GM12878 (cell line): ENCODE measurements around the gene PEAR1. TPM values are rescaled to one million over a fixed set of nuclear protein-coding genes. Genes with fewer than 3 reads are reported as not detected.

ENCODE experiments used
- ATAC-seq: fragments of 200-7000 bp; cut with Tn5 transposase; 3 replicates; pipeline ENCODE4 v1.9.1; 2020; ENCODE audit warnings: mild to moderate bottlenecking, moderate library complexity
- BruUV-seq: library from RNA; stranded (reverse); fragments of 400-500 nt; replicated peaks from 2 replicates; lab custom pipeline; 2021; lab: Mats Ljungman, UMichigan
- CTCF ChIA-PET: fragments of 300-600 bp; sonication (Branson Sonifier 250); formaldehyde crosslinking; extraction: SDS; loops from one replicate; lab custom pipeline; 2021; ENCODE audit warnings: inconsistent platforms; lab: Yijun Ruan, JAX
- POLR2A ChIA-PET: fragments of 350-600 bp; formaldehyde crosslinking; extraction: SDS; loops from one replicate; lab custom pipeline; 2021; ENCODE audit warnings: inconsistent platforms; lab: Charles Lee
- RAD21 ChIA-PET: fragments of 300-600 bp; sonication (Branson Sonifier 250); formaldehyde crosslinking; loops from one replicate; lab custom pipeline; 2023; ENCODE audit warnings: antibody characterized with exemption; ENCODE audit not compliant: unreplicated experiment; lab: Charles Lee
- SMC1A ChIA-PET: fragments of 300-600 bp; sonication (Branson Sonifier 250); formaldehyde crosslinking; loops from one replicate; lab custom pipeline; 2023; ENCODE audit not compliant: unreplicated experiment, uncharacterized antibody; lab: Charles Lee
- DNase-seq: peaks from one replicate; pipeline ENCODE4 v3.0.0-alpha.2; 2011; ENCODE audit warnings: low read depth, low spot score
- FAIRE-seq: peaks from 3 replicates; lab custom pipeline; 2011; peaks lifted over from hg19 to GRCh38; lab: Jason Lieb, UNC
- H2AFZ ChIP-seq: 2 replicates; pipeline ENCODE4 v1.6.0; 2011; ENCODE audit warnings: low read depth, low read length, control low read depth; ENCODE audit not compliant: control insufficient read depth
- H3K27ac ChIP-seq: 2 replicates; pipeline ENCODE4 v1.5.1; 2011; ENCODE audit warnings: control low read depth; ENCODE audit not compliant: control insufficient read depth, insufficient read depth
- H3K27me3 ChIP-seq, 2 experiments: replicated peaks in 1 of 2; 2 replicates each; pipeline versions ENCODE4 v1.6.0 to v1.6.1; 2011; ENCODE audit warnings: low read length in 1 of 2; ENCODE audit not compliant: control insufficient read depth in 2 of 2, insufficient read depth in 2 of 2
- H3K36me3 ChIP-seq, 2 experiments: 2 replicates each; pipeline ENCODE4 v1.5.1; 2011; ENCODE audit warnings: low read length in 1 of 2; ENCODE audit not compliant: control insufficient read depth in 2 of 2, insufficient read depth in 2 of 2
- H3K4me1 ChIP-seq: 2 replicates; pipeline ENCODE4 v1.6.1; 2011; ENCODE audit warnings: mild to moderate bottlenecking, low read length, moderate library complexity, mixed read lengths; ENCODE audit not compliant: control insufficient read depth, insufficient read depth
- H3K4me2 ChIP-seq: 2 replicates; pipeline ENCODE4 v1.6.0; 2011; ENCODE audit warnings: control low read depth; ENCODE audit not compliant: control insufficient read depth, insufficient read depth
- H3K4me3 ChIP-seq: fragments of 200-600 bp; sonication (generic); 2 replicates; pipeline ENCODE4 v1.5.1; 2016
- H3K79me2 ChIP-seq: 2 replicates; pipeline ENCODE4 v1.6.0; 2011; ENCODE audit warnings: low read length; ENCODE audit not compliant: control insufficient read depth, insufficient read depth
- H3K9ac ChIP-seq: 2 replicates; pipeline ENCODE4 v1.8.0; 2011; ENCODE audit warnings: low read length, control low read depth, mixed read lengths; ENCODE audit not compliant: control insufficient read depth, insufficient read depth
- H3K9me3 ChIP-seq: replicated peaks from 3 replicates; pipeline ENCODE4 v1.5.1; 2011; ENCODE audit warnings: mild to moderate bottlenecking, low read length; ENCODE audit not compliant: control insufficient read depth, insufficient read depth
- H4K20me1 ChIP-seq: 2 replicates; pipeline ENCODE4 v1.6.0; 2011; ENCODE audit not compliant: control insufficient read depth, insufficient read depth
- ATF7 ChIP-seq: fragments of 450-650 bp; IDR thresholded peaks from 2 replicates; pipeline ENCODE4 v1.6.1; 2016; ENCODE audit warnings: low read depth, mild to moderate bottlenecking
- CBFB ChIP-seq: IDR thresholded peaks from 2 replicates; pipeline ENCODE4 v1.6.1; 2016; ENCODE audit warnings: antibody characterized with exemption, low read depth
- CBX5 ChIP-seq: sonication (generic); IDR thresholded peaks from 2 replicates; pipeline ENCODE4 v1.6.1; 2016; ENCODE audit warnings: low read depth, moderate library complexity, mild to moderate bottlenecking, inconsistent platforms
- CHD2 ChIP-seq: IDR thresholded peaks from 2 replicates; pipeline ENCODE4 v1.6.1; 2011; ENCODE audit warnings: low read depth, low read length, improper control_type of control experiment, borderline replicate concordance
- GATAD2B ChIP-seq: fragments of 450-650 bp; conservative IDR thresholded peaks from 2 replicates; pipeline ENCODE4 v1.6.1; 2017; ENCODE audit warnings: low read depth, mild to moderate bottlenecking, moderate library complexity
- HDAC2 ChIP-seq: fragments of 200-600 bp; sonication (generic); IDR thresholded peaks from 2 replicates; pipeline ENCODE4 v1.6.1; 2017
- MTA2 ChIP-seq: fragments of 450-650 bp; IDR thresholded peaks from 2 replicates; pipeline ENCODE4 v1.6.1; 2016; ENCODE audit warnings: low read depth, mild to moderate bottlenecking, moderate library complexity
- NRF1 ChIP-seq: conservative IDR thresholded peaks from 2 replicates; pipeline ENCODE4 v1.6.1; 2011; ENCODE audit warnings: mild to moderate bottlenecking, low read depth, low read length, improper control_type of control experiment
- PAX8 ChIP-seq: fragments of 450-650 bp; IDR thresholded peaks from 2 replicates; pipeline ENCODE4 v1.6.1; 2017; ENCODE audit warnings: mild to moderate bottlenecking, moderate library complexity
- SUZ12 ChIP-seq: fragments of 200-600 bp; sonication (generic); IDR thresholded peaks from one replicate; pipeline ENCODE4 v1.6.1; 2018; ENCODE audit warnings: antibody characterized with exemption, mild to moderate bottlenecking; ENCODE audit not compliant: unreplicated experiment
- ZNF217 ChIP-seq: fragments of 450-650 bp; IDR thresholded peaks from 2 replicates; pipeline ENCODE4 v1.6.1; 2017; ENCODE audit warnings: antibody characterized with exemption, mild to moderate bottlenecking
- WGBS: methylation state at CpG from one replicate; pipeline ENCODE4 v1.1.6; 2016; ENCODE audit warnings: low lambda C conversion rate; ENCODE audit not compliant: insufficient replicate concordance, insufficient coverage; ENCODE audit errors: missing lambda C conversion rate; 5-methylcytosine and 5-hydroxymethylcytosine counted together
- in situ Hi-C: fragments of 300-500 bp; cut with MboI; formaldehyde crosslinking; loops from 9 replicates; pipeline ENCODE4 v1.14.3; 2018; ENCODE audit warnings: mixed read lengths
- intact Hi-C: fragments of 100-400 bp; cut with micrococcal nuclease; formaldehyde crosslinking; loops from one replicate; pipeline ENCODE4 v1.14.2; 2022; ENCODE audit not compliant: unreplicated experiment
- polyA plus RNA-seq, 11 experiments: library from polyadenylated mRNA; depleted of rRNA in 4 of 11; unstranded in 6 of 11; stranded (reverse) in 5 of 11; fragments of >200 nt; fragmentation: Nextera tagmentation in 4 of 11; fragmentation: Illumina TruSeq in 1 of 11; extraction: Ambion mirVana in 4 of 11; extraction: Trizol in 1 of 11; gene quantifications; 1 replicate in 1 of 11; 2 replicates in 10 of 11; pipeline versions ENCODE4 v1.2.1 to v1.2.3, GENCODE V29; 2011 to 2016; ENCODE audit warnings: inconsistent platforms in 2 of 11, missing spikeins in 2 of 11, low read depth in 1 of 11
- total RNA-seq, 4 experiments: library from RNA; depleted of rRNA in 3 of 4; stranded (reverse); fragments of >200 nt in 3 of 4; fragmentation: Illumina TruSeq in 1 of 4; extraction: Trizol in 1 of 4; gene quantifications; 2 replicates each; pipeline versions ENCODE4 v1.2.1 to v1.2.3, GENCODE V29; 2013 to 2021
- TF ChIP-seq, protein P1 (sequence below), 3 experiments: IDR thresholded peaks in 2 of 3; conservative IDR thresholded peaks in 1 of 3; 2 replicates each; pipeline ENCODE4 v1.5.1; 2011; ENCODE audit warnings: low read depth in 3 of 3, low read length in 3 of 3, mild to moderate bottlenecking in 3 of 3, control low read depth in 2 of 3, moderate library complexity in 2 of 3, inconsistent platforms in 1 of 3, mixed read lengths in 1 of 3; ENCODE audit not compliant: control insufficient read depth in 2 of 3, insufficient read depth in 1 of 3; ENCODE audit errors: extremely low read depth in 1 of 3
- TF ChIP-seq, protein P2 (sequence below): fragments of 150-350 bp; IDR thresholded peaks from 2 replicates; pipeline ENCODE4 v1.6.1; 2014; ENCODE audit warnings: mild to moderate bottlenecking, low read depth, low read length
- TF ChIP-seq, protein P3 (sequence below): fragments of 450-650 bp; IDR thresholded peaks from 2 replicates; pipeline ENCODE4 v1.6.1; 2014; ENCODE audit warnings: mild to moderate bottlenecking
- TF ChIP-seq, protein P4 (sequence below): fragments of 450-650 bp; IDR thresholded peaks from 2 replicates; pipeline ENCODE4 v1.6.1; 2016; ENCODE audit warnings: mild to moderate bottlenecking, moderate library complexity, borderline replicate concordance

PEAR1 gene
- total and polyA plus RNA-seq, 10 of the 15 experiments (the other 5 are each of a cell fraction or from before 2014, with no cell fraction given) = not detected

DNA sequence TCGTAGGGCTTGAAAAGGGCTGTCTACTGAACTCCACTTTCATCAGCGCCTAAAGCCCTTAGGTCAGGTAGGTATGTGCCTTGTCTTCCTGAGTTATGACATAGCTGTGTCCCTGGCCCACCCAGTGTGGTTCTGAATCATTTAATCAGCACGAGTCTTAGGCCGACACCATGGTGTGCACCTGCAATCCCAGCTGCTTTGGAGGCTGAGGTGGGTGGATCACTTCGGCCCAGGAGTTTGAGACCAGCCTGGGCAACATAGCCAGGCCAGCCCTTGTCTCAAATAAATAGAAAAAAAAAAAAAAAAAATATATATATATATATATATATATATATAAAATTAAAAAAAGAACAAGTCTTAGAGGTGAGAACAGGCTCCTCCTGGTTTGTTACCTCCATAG is 42.7 kb downstream of the PEAR1 start:
- H4K20me1 ChIP-seq = no peaks in the 10 kb centered on the region
- ATAC-seq (no peak), FAIRE-seq (no peak), DNase-seq (no peak)
- no peaks in the 10 kb centered on the region; the same call in 1 of the 2 replicates for H3K4me1 ChIP-seq
- no TSS peak for BruUV-seq
- SMC1A ChIA-PET = interaction anchor here (0.8 kb wide), 1 partner anchor 23 kb away, joined by 3 read pairs; no protein-coding TSS in a partner anchor
- no peaks in the 10 kb centered on the region for H3K9me3 ChIP-seq
- no peak overlapping the region for H3K9ac ChIP-seq
- H3K36me3 ChIP-seq = peaks cover 0 to 3% of the 10 kb centered on the region in 2 experiments; a peak in 2 of 4 replicates
- H3K4me3 ChIP-seq = no peak overlapping the region
- no peak overlapping the region for H2AFZ ChIP-seq
- RAD21 ChIA-PET = interaction anchor here (0.7 to 1.1 kb wide), 2 partner anchors 138 to 324 kb away, joined by 3 read pairs; no protein-coding TSS in a partner anchor
- POLR2A ChIA-PET = no interaction called here
- TF ChIP-seq, protein P1, sequence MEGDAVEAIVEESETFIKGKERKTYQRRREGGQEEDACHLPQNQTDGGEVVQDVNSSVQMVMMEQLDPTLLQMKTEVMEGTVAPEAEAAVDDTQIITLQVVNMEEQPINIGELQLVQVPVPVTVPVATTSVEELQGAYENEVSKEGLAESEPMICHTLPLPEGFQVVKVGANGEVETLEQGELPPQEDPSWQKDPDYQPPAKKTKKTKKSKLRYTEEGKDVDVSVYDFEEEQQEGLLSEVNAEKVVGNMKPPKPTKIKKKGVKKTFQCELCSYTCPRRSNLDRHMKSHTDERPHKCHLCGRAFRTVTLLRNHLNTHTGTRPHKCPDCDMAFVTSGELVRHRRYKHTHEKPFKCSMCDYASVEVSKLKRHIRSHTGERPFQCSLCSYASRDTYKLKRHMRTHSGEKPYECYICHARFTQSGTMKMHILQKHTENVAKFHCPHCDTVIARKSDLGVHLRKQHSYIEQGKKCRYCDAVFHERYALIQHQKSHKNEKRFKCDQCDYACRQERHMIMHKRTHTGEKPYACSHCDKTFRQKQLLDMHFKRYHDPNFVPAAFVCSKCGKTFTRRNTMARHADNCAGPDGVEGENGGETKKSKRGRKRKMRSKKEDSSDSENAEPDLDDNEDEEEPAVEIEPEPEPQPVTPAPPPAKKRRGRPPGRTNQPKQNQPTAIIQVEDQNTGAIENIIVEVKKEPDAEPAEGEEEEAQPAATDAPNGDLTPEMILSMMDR (IDR thresholded peaks at IDR 0.05 in 2 of 3, conservative IDR thresholded peaks at IDR 0.05 in 1 of 3; ENCODE audit: control insufficient read depth in 2 of 3, extremely low read depth in 1 of 3, insufficient read depth in 1 of 3, low read depth in 3 of 3, low read length in 3 of 3) = no peak
- TF ChIP-seq PAX8 (no peak), SUZ12 (no peak), ATF7 (no peak), CHD2 (no peak), NRF1 (no peak), CBFB (no peak), HDAC2 (no peak), GATAD2B (no peak), CBX5 (no peak), MTA2 (no peak), ZNF217 (no peak)
- TF ChIP-seq, protein P2, sequence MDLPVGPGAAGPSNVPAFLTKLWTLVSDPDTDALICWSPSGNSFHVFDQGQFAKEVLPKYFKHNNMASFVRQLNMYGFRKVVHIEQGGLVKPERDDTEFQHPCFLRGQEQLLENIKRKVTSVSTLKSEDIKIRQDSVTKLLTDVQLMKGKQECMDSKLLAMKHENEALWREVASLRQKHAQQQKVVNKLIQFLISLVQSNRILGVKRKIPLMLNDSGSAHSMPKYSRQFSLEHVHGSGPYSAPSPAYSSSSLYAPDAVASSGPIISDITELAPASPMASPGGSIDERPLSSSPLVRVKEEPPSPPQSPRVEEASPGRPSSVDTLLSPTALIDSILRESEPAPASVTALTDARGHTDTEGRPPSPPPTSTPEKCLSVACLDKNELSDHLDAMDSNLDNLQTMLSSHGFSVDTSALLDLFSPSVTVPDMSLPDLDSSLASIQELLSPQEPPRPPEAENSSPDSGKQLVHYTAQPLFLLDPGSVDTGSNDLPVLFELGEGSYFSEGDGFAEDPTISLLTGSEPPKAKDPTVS = no peak
- TF ChIP-seq, protein P3, sequence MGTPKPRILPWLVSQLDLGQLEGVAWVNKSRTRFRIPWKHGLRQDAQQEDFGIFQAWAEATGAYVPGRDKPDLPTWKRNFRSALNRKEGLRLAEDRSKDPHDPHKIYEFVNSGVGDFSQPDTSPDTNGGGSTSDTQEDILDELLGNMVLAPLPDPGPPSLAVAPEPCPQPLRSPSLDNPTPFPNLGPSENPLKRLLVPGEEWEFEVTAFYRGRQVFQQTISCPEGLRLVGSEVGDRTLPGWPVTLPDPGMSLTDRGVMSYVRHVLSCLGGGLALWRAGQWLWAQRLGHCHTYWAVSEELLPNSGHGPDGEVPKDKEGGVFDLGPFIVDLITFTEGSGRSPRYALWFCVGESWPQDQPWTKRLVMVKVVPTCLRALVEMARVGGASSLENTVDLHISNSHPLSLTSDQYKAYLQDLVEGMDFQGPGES = no peak
- TF ChIP-seq, protein P4, sequence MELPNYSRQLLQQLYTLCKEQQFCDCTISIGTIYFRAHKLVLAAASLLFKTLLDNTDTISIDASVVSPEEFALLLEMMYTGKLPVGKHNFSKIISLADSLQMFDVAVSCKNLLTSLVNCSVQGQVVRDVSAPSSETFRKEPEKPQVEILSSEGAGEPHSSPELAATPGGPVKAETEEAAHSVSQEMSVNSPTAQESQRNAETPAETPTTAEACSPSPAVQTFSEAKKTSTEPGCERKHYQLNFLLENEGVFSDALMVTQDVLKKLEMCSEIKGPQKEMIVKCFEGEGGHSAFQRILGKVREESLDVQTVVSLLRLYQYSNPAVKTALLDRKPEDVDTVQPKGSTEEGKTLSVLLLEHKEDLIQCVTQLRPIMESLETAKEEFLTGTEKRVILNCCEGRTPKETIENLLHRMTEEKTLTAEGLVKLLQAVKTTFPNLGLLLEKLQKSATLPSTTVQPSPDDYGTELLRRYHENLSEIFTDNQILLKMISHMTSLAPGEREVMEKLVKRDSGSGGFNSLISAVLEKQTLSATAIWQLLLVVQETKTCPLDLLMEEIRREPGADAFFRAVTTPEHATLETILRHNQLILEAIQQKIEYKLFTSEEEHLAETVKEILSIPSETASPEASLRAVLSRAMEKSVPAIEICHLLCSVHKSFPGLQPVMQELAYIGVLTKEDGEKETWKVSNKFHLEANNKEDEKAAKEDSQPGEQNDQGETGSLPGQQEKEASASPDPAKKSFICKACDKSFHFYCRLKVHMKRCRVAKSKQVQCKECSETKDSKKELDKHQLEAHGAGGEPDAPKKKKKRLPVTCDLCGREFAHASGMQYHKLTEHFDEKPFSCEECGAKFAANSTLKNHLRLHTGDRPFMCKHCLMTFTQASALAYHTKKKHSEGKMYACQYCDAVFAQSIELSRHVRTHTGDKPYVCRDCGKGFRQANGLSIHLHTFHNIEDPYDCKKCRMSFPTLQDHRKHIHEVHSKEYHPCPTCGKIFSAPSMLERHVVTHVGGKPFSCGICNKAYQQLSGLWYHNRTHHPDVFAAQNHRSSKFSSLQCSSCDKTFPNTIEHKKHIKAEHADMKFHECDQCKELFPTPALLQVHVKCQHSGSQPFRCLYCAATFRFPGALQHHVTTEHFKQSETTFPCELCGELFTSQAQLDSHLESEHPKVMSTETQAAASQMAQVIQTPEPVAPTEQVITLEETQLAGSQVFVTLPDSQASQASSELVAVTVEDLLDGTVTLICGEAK = no peak
- H3K27ac ChIP-seq = no peak overlapping the region
- CTCF ChIA-PET = interaction anchor here (1.2 to 1.3 kb wide), 3 partner anchors 10 to 138 kb away, joined by 3 to 6 read pairs (median 4); no protein-coding TSS in a partner anchor
- no peaks in the 10 kb centered on the region for H3K79me2 ChIP-seq
- intact Hi-C loops = no loop called here
- H3K27me3 ChIP-seq = no peaks in the 10 kb centered on the region
- WGBS = 89% methylated on average over 5 of the region's 5 CpGs
- no peak overlapping the region for H3K4me2 ChIP-seq
- in situ Hi-C loops = no loop called here
